Mucosa of rectum (tissue), 2 donors: ENCODE data around the gene TJP3.
A peak's percentile ranks its signal among the peaks of the same experiment; 100 is the strongest.

Source experiments
- H3K27ac ChIP-seq, 2 donors: one replicate each; pipeline ENCODE4 v1.7.0; 2013; ENCODE audit warnings: inconsistent platforms in 2 of 2, low read depth in 2 of 2, low read length in 2 of 2
- H3K27me3 ChIP-seq, 2 donors: one replicate each; pipeline ENCODE4 v1.7.0; 2013; ENCODE audit warnings: low read length in 2 of 2; ENCODE audit not compliant: control insufficient read depth in 2 of 2, insufficient read depth in 2 of 2
- H3K36me3 ChIP-seq, 2 donors: one replicate each; pipeline ENCODE4 v1.7.0; 2013; ENCODE audit warnings: low read length in 2 of 2; ENCODE audit not compliant: control insufficient read depth in 2 of 2, insufficient read depth in 2 of 2
- H3K4me1 ChIP-seq, 2 donors: one replicate each; pipeline ENCODE4 v1.7.0; 2013; ENCODE audit warnings: low read length in 2 of 2, mild to moderate bottlenecking in 1 of 2; ENCODE audit not compliant: control insufficient read depth in 2 of 2, insufficient read depth in 2 of 2
- H3K4me3 ChIP-seq, 2 donors: one replicate each; pipeline ENCODE4 v1.7.0; 2013; ENCODE audit warnings: low read length in 2 of 2
- H3K9ac ChIP-seq, 2 donors: one replicate each; pipeline ENCODE4 v1.7.0; 2013; ENCODE audit warnings: low read length in 2 of 2, low read depth in 1 of 2, mild to moderate bottlenecking in 1 of 2
- H3K9me3 ChIP-seq, 2 donors: one replicate each; pipeline ENCODE4 v1.7.0; 2013; ENCODE audit warnings: low read length in 2 of 2; ENCODE audit not compliant: control insufficient read depth in 2 of 2
- donor health status: healthy.
- donor health status: Normal muscosa, but diverticular disease.

TJP3 gene

DNA sequence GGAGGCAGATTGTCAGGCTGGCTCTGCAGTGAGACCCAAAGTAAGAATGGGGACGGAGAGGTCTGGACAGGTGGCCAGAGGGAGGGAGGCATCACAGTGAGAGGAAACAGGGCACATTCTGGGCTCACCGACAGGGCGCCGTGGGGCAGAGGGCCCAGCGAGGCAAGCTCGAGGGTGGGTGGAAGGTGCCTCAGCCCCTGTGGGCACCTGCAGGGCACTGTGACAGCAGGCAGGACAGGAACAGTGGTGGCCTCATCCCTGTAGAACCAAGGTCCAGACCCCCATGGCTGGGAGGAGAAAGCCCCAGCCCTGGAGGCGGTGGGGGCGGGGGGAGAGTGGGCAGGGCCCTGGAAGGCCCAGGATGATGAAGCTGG, 35.6 kb upstream of the TJP3 start:
- no peaks in the 10 kb centered on the region for H3K27me3 ChIP-seq
- no peak overlapping the region for H3K9ac ChIP-seq
- no peaks in the 10 kb centered on the region for H3K36me3 ChIP-seq
- H3K4me3 ChIP-seq = no peak overlapping the region
- H3K27ac ChIP-seq = peak overlapping the region; percentile 37 to 87
- H3K9me3 ChIP-seq = no peaks in the 10 kb centered on the region
- H3K4me1 ChIP-seq = peaks cover 15 to 22% of the 10 kb centered on the region in 2 donors

DNA sequence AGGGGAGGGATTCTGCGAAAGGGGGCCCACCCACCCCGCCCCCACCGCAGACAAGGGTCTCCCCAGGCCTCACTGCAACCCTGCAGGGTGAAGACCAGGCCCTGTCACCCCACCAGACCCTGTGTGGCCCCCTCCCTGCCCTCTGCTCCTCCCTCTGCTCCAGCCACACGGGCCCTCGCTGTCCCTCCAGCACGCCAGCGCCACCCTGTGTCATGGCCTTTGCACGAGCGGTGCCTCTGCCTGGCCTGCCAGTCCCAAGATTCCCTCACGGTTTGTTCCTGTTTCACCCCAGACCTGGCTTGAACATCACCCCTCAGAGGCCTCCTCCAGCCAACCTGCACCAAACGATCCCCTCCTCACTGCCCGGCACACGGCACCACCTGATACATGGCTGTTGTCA, 35.2 kb upstream of the TJP3 start:
- Histone ChIP-seq H3K36me3 (no peaks in the 10 kb centered on the region), H3K9me3 (no peaks in the 10 kb centered on the region), H3K27me3 (no peaks in the 10 kb centered on the region), H3K4me1 (peaks cover 15 to 22% of the 10 kb centered on the region in 2 donors), H3K9ac (no peak overlapping the region), H3K4me3 (no peak overlapping the region), H3K27ac (no peak overlapping the region)

DNA sequence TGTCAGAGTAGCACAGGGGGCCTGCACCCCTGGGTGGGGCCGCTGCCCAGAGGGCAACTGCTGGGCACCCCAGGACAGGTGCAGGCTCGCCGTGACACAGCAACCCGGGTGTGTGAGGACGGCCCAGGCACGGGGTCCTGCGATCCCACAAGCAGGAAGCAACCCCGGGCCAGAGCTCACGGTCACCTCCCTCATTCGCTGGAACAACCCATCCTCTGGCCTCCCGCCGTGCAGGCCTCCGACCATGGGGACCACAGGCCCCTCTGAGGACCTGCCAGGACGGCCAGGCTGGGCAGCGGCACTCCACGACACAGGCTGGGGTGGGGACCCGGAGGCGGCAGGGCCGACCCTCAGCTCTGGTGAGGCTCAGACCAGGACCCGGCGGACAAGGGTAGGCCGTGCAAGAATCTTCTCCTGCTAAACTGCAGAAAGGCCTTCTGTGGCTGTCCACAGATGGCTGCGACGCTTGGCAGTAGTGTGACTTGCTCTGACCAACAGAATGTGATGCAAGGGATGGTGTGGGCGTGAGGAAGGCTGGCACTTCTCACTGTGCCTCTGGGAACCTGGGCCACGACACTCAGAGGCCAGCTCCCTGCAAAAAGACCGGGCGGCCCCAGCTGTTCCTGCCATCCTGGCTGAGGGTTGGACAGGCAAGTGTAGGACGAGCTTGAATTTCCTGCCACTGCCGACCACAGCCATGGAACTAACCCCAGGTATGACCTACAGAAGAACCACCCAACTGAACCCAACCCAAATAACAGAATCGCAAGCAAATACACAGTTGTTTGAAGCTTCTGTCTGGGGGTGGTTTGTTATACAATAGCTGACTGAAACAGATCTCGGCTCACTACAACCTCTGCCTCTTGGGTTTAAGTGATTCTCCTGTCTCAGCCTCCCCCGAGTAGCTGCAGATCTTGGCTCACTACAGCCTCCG, 34.4 kb upstream of the TJP3 start:
- Histone ChIP-seq H3K4me1 (peaks cover 12 to 17% of the 10 kb centered on the region in 2 donors), H3K27ac (no peak overlapping the region), H3K9me3 (no peaks in the 10 kb centered on the region), H3K4me3 (no peak overlapping the region), H3K36me3 (no peaks in the 10 kb centered on the region), H3K9ac (no peak overlapping the region), H3K27me3 (no peaks in the 10 kb centered on the region)

DNA sequence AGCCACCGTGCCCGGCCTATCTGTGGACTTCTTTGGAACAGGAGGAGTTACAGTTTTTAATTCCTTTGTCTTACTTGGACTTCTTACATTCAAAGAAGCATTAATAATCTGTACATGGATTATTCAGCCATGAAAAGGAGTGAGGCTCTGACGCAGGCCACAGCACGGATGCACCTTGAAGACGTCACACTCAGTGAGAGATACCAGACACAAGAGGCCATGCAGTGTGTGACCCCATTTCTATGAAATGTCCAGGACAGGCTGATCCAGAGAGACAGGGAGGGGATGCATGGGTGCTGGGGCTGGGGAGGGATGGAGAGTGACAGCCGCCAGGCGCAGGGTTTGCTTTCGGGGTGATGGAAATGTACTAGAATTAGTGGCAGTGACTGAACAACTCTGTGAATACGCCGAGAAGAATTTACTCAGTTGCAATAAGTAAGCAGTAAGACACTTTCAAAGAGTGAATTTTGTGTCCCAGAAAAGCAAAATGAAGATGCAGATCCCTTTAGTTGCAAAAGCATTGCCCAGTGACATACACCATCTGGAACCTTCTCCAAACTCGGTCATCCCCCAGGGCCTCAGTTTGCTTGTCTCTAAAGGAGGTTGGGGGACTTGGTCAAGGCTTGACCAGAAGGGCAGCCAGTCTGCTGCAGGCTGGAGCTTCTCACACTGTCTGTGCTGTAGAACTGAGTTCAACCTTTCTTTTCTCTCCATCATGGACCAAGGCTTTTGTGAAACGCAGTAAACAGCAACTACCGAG, 33.2 kb upstream of the TJP3 start:
- peaks cover 8% of the 10 kb centered on the region in 2 donors for H3K4me1 ChIP-seq
- no peaks in the 10 kb centered on the region for H3K9me3 ChIP-seq
- H3K27ac ChIP-seq = no peak overlapping the region
- peaks cover 0 to 4% of the 10 kb centered on the region in 2 donors for H3K36me3 ChIP-seq
- no peak overlapping the region for H3K9ac ChIP-seq
- H3K4me3 ChIP-seq = no peak overlapping the region
- no peaks in the 10 kb centered on the region for H3K27me3 ChIP-seq

DNA sequence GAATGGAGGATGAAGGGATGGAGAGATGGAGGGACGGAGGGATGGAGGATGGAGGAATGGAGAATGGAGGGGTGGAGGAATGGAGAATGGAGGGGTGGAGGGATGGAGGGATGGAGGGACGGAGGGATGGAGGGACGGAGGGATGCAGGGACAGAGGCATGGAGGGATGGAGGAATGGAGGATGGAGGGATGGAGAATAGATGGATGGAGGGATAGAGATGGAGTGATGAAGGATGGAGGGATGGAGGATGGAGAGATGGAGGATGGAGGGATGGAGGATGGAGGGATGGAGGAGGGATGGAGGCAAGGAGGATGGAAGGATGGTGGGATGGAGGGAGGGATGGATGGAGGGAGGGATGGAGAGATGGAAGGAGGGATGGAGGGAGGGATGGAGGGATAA, 30.0 kb upstream of the TJP3 start:
- H3K27ac ChIP-seq = no peak overlapping the region
- no peaks in the 10 kb centered on the region for H3K4me1 ChIP-seq
- H3K9me3 ChIP-seq = no peaks in the 10 kb centered on the region
- no peak overlapping the region for H3K4me3 ChIP-seq
- peaks cover 0 to 4% of the 10 kb centered on the region in 2 donors for H3K36me3 ChIP-seq
- H3K27me3 ChIP-seq = no peaks in the 10 kb centered on the region
- H3K9ac ChIP-seq = no peak overlapping the region

DNA sequence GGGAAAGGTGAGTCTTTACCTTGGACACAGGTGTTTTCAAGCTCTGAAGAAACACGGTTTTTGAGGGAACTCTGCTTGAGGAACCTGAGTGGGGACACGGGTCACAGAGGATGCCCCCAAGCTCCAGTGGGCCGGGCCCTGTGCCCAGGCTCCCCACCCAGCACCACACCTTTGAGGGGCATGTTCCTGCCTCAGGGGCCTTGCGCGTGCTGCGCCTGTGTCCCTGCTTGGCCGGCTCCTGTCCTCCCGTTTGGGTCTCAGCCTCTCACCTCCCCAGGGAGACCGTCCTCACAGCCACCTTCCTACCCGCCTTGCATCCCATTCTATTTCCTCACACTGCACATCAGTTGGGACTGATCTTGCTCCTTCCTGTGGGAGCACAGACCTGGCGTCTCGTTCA, 29.0 kb upstream of the TJP3 start:
- Histone ChIP-seq H3K4me1 (no peaks in the 10 kb centered on the region), H3K27me3 (no peaks in the 10 kb centered on the region), H3K4me3 (no peak overlapping the region), H3K9me3 (no peaks in the 10 kb centered on the region), H3K27ac (no peak overlapping the region), H3K36me3 (peaks cover 0 to 4% of the 10 kb centered on the region in 2 donors), H3K9ac (no peak overlapping the region)

DNA sequence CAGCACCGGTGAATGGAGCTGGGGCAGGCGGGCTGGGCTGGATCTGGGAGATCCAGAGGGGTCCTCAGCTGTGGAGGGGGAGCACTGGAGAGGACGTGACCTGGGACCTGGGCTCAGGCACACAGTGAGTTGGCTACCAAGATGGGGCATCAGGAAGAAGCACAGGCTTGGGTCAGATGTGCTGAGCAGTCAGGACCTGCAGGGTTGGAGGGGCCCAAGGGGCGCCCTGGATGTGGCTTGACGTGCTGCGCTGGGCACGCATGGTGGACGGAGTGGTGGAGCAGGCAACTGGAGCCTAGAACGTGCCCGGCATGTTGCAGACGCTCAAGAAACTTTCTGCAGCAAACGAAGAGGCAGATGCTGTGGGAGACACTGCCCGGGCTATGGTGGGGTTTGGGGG, 28.6 kb upstream of the TJP3 start:
- Histone ChIP-seq H3K9me3 (no peaks in the 10 kb centered on the region), H3K4me3 (no peak overlapping the region), H3K4me1 (no peaks in the 10 kb centered on the region), H3K27ac (no peak overlapping the region), H3K9ac (no peak overlapping the region), H3K36me3 (peaks cover 0 to 8% of the 10 kb centered on the region in 2 donors), H3K27me3 (no peaks in the 10 kb centered on the region)

DNA sequence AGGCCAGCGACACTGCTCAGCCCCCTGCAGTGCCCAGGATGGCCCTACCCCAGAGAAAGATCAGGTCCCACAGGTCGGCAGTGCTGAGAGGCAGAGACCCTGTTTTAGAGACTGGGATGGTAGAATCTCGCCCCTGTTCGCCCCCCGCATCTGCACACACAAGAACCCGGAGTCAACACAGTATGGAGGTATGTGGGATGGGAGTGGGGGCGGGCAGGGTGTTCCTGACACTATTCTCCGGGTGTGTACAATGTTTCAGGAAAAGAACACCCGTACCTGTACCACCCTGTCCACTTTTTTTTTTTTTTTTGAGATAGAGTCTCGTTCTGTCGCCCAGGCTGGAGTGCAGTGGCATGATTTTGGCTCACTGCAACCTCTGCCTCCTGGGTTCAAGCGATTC, 27.2 kb upstream of the TJP3 start:
- no peak overlapping the region for H3K9ac ChIP-seq
- H3K4me1 ChIP-seq = no peaks in the 10 kb centered on the region
- no peaks in the 10 kb centered on the region for H3K27me3 ChIP-seq
- H3K4me3 ChIP-seq = no peak overlapping the region
- H3K36me3 ChIP-seq = peaks cover 0 to 9% of the 10 kb centered on the region in 2 donors
- no peaks in the 10 kb centered on the region for H3K9me3 ChIP-seq
- H3K27ac ChIP-seq = no peak overlapping the region

DNA sequence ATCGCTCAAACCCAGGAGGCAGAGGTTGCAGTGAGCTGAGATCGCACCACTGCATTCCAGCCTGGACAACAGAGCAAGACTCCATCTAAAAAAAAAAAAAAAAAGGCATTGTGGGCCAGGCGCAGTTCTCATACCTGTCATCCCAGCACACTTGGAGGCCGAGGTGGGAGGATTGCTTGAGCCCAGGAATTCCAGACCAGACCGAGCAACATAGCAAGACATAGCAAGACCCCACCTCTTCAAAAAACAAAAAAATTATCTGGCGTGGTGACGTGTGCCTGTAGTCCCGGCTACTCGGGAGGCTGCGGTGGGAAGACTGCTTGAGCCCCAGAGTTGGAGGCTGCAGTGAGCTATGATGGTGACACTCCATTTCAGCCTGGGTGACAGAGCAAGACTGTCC, 25.9 kb upstream of the TJP3 start:
- no peak overlapping the region for H3K27ac ChIP-seq

DNA sequence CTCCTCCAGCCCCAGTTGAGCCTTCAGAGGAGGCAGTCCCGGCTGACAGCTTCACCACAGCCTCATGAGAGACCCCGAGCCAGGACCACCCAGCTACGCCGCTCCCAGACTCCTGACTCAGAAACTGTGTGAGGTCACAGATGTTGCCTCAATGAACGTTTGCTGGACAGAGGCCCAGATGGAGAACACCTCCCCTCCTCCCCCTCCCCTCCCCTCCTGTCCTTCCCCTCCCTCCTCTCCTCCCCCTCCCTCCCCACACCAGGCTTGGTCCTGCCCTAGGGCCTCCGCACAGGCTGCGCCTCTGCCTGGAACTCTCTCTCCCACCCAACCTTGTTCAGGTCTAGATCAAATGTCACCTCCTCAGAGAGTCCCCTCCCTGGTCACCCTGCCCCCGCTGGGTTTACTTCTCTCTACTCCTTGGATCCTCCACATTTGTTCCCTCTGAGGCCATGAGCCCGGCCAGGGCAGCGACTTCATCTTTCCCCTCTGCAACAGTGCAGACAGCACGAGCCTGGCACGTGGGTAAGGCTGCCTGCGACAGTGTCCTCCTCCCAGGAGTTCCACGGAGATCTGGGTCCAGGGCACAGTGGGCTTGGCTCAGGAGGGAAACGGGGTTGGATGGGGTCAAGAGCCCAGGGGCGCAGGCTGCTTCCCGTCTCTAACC, 25.3 kb upstream of the TJP3 start:
- H3K36me3 ChIP-seq = peaks cover 0 to 9% of the 10 kb centered on the region in 2 donors

More for the DNA sequence above, 25.9 kb upstream of the TJP3 start:
- Histone ChIP-seq H3K36me3 (peaks cover 0 to 9% of the 10 kb centered on the region in 2 donors), H3K4me3 (no peak overlapping the region), H3K9ac (no peak overlapping the region), H3K9me3 (no peaks in the 10 kb centered on the region), H3K4me1 (peaks cover 0 to under 1% of the 10 kb centered on the region in 2 donors), H3K27me3 (no peaks in the 10 kb centered on the region)

More for the DNA sequence above, 25.3 kb upstream of the TJP3 start:
- Histone ChIP-seq H3K27me3 (no peaks in the 10 kb centered on the region), H3K4me1 (peaks cover 3 to 7% of the 10 kb centered on the region in 2 donors), H3K4me3 (no peak overlapping the region), H3K9me3 (no peaks in the 10 kb centered on the region), H3K27ac (no peak overlapping the region), H3K9ac (no peak overlapping the region)
